ENCODE data around the gene GABBR2. TPM values are rescaled to one million over a fixed set of nuclear protein-coding genes. Genes with fewer than 3 reads are reported as not detected.

The GABBR2 gene
- total RNA-seq, 1 experiment from 2014 or later: not detected

DNA sequence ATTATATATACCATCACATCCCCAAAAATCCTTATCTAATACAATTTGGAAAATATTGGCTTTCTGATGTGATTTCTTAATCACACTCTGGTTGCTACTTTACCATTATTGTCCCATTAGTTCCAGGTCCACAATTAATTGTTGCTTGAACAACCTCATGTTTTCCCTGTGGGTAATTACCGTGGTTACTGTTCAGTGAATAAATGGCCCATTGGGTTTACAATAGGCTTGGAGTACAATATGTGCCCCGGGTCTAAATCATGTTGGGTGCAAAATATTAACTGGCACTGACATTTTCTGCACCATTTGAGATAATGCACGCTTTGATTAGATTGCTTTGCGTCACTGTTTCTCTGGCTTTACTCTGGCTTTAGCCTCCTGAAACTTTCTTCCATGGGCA, 163.7 kb downstream of the GABBR2 start:
- DNase-seq (ENCODE audit: low read depth): no peak

GRCh38 chr9:98541684-98542230, 167.0 kb downstream of the GABBR2 start:
- no peak for DNase-seq (ENCODE audit: low read depth)

- DNase-seq (ENCODE audit: low read depth): no peak
These were observed 168.3 kb downstream of the GABBR2 start for GRCh38 chr9:98540476-98540875.

- DNase-seq (ENCODE audit: low read depth): peak; percentile 71
These were observed 168.8 kb downstream of the GABBR2 start for GRCh38 chr9:98539954-98540353.

DNA sequence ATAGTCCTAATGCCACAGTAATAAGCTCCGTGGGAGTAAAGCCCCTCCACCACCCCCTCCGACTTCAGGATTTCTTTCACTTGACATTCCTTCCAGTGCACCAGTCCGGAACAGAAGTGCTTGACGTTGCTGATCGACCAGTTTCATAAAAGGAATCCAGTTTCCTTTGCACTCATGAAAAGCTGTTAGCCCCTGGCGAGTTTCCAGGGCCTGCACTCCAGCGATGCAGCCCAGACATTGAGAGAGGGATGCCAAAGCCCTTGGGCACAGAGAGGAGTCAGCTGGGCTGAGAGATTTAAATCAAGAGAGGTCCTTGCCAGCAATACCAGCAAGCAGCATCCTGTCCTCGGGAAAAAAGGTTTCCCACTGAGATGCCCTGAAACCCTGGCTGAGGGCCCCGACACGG, 170.1 kb downstream of the GABBR2 start:
- peak; percentile 82 for DNase-seq (ENCODE audit: low read depth)

- no peak for DNase-seq (ENCODE audit: low read depth)
These were observed 170.5 kb downstream of the GABBR2 start for GRCh38 chr9:98538203-98538602.

DNA sequence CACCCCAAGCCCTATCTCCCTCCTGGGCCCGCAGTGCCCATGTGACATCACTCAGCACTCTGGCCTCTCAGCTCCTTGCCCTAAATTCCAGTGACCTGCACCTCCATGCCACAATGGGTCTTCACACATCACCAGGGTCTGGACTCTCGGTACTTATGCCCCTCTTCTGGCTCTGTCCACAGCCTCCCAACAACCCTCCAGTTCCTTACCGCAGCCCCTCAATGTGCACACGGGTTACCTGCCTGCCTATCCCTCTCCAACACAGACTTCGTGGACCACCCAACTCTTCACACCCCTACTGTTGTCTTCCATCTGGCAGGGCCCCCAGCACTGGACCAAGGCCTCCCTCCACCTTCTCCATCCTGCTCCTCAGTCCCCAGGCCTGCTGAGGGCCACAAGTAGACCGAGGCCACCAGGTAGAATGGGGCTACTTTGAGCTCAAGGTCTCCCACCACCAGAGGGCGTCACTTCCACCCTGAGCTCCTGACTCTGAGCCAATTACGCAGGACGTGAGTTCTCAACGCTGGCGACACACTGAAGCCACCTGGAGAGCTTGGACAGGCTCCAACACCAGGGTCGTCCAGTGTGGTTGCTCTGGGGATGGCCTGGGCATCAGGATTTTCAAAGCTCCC, 172.1 kb downstream of the GABBR2 start:
- no peak for DNase-seq (ENCODE audit: low read depth)

DNA sequence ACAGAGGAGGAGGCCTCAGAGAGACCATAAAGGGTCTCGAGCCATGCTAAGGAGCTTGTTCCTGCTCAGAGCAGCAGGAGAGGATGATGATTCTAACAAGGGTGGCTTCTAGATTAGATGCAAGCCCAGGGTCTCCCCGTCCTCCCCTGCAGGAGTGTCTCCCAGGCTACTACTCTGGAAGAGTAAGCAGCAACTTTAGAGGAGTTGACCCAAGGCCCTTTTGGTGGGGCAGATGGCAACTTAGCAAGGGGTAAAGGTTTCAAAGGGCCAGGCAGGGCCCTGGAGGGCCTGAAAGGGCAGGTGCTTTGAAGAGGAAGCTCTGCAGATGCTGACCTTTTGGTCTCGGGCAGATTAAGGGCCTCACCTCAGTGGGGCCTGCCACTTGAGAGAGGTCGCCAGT, 174.9 kb downstream of the GABBR2 start:
- DNase-seq (ENCODE audit: low read depth): no peak

DNA sequence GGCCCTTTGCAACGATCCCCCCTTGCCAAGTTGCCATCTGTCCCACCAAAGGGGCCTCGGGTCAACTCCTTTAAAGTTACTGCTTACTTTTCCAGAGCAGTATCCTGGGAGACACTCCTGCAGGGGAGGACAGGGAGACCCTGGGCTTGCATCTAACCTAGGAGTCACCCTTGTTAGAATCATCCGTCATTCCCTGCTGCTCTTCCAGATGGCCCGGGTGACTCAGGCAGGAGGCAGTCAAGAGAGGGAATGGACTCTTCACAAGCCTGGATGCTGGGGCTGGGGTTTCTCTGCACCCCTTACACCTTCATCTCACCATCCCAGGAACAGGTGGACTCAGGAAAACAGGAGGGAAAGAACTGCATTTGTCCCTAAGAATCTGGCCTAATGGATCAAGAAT, 175.6 kb downstream of the GABBR2 start:
- DNase-seq (ENCODE audit: low read depth): no peak

GRCh38 chr9:98532574-98532973, 176.2 kb downstream of the GABBR2 start:
- DNase-seq (ENCODE audit: low read depth): no peak

GRCh38 chr9:98532147-98532546, 176.6 kb downstream of the GABBR2 start:
- DNase-seq (ENCODE audit: low read depth): no peak

- DNase-seq (ENCODE audit: low read depth): no peak
These were observed 177.8 kb downstream of the GABBR2 start for GRCh38 chr9:98530806-98531386.

GRCh38 chr9:98530275-98530674, 178.5 kb downstream of the GABBR2 start:
- DNase-seq (ENCODE audit: low read depth): no peak

- DNase-seq (ENCODE audit: low read depth): no peak
These were observed 178.9 kb downstream of the GABBR2 start for GRCh38 chr9:98529841-98530240.

DNA sequence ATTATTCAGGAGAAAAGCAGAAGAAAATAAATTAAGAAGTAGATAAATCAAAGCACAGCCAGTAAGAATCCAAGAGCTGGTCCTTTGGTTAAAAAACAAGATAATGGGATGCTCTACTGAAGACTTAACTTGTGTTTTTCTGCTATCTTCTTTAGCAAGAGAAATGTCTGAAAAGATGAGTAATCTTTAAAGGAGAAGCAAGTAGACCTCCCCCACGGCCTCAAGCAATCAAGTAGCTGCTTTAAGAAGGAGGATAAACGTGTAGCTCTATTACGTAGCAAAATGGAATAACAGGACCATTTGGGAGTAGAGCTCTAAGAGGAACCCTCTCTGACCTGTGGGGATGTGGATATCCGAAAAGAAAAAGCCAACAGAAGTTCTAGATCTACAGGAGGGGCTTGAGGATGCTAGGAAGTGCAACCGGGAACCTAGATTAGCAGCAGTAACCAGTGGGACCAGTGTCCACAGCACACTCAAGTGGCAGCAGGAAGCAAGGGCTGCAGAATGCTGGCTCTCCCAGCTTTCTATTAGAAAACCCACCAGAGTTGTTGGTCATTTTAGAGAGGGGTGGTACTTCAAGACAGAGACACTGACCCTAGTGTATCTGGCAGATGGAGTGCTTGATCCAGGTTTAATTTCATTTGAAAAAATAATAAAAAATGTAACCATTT, 185.4 kb downstream of the GABBR2 start:
- DNase-seq (ENCODE audit: low read depth): peak; percentile 26

DNA sequence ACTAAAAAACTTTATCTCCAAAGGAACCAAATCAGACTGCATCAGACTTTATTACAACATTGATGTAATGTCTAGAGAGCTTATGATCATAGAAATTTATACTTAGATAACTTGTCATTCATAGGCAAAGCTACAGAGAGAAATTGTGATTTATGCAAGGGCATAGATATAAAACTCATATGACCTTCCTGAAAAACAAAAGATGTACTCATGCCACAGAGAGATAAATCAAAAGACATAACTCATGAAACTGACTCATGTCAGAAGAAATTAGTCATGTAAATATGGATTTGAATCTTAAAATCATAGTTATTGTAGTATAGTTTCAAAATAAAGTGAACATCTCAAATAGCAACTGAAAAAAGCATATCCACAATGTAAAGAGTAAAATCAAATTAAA, 186.2 kb downstream of the GABBR2 start:
- DNase-seq (ENCODE audit: low read depth): no peak

DNA sequence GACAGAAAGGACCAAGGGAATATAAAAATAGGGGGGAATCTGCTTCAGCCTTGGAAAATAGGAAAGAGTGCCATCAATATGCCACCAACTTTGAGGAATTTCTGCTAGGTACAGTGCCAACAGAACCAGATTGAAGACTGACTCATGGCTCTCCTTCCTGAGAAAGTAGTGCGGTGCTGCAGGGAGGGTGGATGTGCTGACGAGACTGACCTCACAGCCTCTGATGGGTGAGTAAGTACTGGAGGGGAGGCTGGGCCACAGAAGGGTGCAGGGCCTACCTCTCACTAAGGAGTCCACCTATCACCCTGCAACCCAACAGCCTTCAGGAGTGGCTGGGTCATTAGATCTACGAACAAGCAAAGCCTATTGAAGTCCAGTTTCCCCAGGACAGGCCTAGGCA, 187.6 kb downstream of the GABBR2 start:
- peak; percentile 70 for DNase-seq (ENCODE audit: low read depth)

GRCh38 chr9:98520221-98520960, 188.3 kb downstream of the GABBR2 start:
- peak; percentile 64 for DNase-seq (ENCODE audit: low read depth)

DNA sequence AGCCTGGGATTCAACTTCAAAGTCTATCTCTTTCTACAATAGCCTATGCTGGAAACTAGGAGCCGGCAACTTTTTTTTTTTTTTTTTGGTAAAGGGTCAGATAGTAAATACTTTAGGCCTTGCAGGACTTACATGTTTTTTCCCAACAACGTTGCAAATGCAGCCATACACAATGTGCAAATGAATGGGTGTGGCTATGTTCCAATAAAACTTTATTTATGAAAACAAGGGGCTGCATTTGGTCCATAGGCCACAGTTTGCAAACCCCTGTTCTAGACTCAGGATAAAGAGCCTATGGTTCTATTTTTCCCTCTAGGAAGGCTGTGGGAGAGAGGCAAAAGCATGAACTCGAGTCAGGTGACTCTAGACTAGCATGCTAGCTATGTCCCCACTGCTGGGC, 189.1 kb downstream of the GABBR2 start:
- DNase-seq (ENCODE audit: low read depth): no peak

DNA sequence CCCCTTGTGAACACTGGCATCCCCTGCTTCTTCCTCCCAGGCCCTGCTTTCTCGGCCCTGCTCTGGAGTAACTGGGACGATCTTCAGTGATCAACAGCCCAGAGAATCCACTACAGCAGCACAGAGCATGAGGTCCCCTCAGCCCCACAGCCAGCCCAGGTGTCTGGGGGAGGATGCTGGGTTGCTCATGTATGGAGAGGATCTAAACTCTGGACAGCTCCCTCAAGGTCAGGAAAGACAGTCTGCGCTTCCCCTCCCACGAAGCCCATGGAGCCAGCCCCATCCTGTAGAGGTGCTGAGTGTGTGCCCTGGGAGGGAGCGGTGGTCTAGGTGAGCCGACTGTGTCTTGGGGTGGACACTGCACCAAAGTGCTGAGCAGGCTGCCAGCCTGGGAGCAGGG, 190.2 kb downstream of the GABBR2 start:
- DNase-seq (ENCODE audit: low read depth): no peak

DNA sequence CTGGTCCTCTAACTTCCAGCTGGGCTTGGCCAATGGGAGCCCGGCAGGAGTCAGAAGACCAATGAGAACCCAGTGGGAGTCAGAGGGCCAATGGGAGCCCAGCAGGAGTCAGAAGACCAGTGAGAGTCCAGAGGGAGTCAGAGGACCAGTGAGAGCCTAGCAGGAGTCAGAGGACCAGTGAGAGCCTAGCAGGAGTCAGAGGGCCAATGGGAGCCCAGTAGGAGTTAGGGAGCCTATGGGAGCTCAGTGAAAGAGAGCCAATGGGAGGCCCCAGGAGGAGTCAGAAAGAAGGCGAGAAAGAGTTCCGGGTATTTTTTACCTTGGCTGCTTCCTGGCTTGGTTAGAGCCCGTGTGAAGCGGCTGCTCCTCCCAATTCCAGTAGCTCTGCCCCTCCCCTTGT, 191.0 kb downstream of the GABBR2 start:
- DNase-seq (ENCODE audit: low read depth): peak; percentile 35

GRCh38 chr9:98516897-98517503, 191.7 kb downstream of the GABBR2 start:
- DNase-seq (ENCODE audit: low read depth): no peak
